ENCODE results near the gene MICAL3.

DNA sequence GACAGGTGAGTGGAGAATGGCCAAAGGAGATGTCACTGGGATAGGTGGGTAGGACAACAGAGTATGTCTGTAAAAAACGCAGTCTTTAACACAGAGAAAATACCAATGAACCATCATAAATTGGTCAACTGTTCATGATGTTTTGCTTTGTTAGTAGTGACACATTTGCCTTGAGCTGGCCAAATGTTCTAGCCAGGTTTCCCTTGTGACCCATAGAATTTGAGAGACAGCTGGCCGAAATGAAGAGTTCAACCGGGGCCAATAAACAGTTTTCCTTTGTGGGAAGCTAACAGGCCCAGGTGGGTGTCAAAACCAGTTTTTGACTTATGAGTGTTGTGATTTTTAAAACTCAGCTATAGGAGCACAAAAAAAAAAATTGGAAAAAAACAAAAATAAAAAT, 133.5 kb downstream of the MICAL3 start:
- TF ChIP-seq, protein P1, sequence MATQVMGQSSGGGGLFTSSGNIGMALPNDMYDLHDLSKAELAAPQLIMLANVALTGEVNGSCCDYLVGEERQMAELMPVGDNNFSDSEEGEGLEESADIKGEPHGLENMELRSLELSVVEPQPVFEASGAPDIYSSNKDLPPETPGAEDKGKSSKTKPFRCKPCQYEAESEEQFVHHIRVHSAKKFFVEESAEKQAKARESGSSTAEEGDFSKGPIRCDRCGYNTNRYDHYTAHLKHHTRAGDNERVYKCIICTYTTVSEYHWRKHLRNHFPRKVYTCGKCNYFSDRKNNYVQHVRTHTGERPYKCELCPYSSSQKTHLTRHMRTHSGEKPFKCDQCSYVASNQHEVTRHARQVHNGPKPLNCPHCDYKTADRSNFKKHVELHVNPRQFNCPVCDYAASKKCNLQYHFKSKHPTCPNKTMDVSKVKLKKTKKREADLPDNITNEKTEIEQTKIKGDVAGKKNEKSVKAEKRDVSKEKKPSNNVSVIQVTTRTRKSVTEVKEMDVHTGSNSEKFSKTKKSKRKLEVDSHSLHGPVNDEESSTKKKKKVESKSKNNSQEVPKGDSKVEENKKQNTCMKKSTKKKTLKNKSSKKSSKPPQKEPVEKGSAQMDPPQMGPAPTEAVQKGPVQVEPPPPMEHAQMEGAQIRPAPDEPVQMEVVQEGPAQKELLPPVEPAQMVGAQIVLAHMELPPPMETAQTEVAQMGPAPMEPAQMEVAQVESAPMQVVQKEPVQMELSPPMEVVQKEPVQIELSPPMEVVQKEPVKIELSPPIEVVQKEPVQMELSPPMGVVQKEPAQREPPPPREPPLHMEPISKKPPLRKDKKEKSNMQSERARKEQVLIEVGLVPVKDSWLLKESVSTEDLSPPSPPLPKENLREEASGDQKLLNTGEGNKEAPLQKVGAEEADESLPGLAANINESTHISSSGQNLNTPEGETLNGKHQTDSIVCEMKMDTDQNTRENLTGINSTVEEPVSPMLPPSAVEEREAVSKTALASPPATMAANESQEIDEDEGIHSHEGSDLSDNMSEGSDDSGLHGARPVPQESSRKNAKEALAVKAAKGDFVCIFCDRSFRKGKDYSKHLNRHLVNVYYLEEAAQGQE (IDR thresholded peaks at IDR 0.05; ENCODE audit: insufficient replicate concordance, low read depth) = no peak
- TF ChIP-seq CTCF (IDR thresholded peaks at IDR 0.05; ENCODE audit: insufficient read depth, low read length) = no peak
- TF ChIP-seq POLR2AphosphoS5 (IDR thresholded peaks at IDR 0.05; ENCODE audit: low read depth) = no peak
